Measurements from ENCODE around the gene CADM4.

DNA sequence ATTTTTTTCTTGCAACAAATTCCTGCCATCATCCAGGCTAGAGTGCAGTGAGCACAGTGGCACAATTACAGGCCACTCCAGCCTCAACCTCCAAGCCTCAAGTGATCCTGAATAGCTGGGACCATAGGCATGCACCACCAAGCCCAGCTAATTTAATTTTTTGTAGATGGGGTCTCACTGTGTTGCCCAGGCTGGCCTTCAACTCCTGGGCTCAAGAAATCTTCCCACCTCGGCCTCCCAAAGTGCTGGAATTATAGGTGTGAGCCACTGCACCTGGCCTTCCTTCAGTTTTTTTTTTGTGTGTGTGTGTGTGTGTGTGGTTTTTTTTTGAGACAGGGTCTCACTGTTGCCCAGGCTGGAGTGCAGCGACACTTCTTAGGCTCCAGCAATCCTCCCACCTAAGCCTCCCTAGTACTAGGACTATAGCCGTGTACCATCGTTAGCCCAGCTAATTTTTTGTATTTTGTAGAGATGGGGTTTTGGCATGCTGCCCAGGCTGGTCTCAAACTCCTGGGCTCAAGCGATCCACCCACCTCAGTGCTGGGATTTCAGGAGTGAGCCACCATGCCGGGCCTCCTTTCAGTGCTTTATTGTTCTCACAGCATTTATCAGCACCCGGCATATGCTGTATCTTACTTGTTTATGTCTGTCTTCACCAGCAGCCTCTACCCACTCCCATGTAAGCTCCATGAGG is 33.6 kb downstream of the CADM4 start:
- TF ChIP-seq, protein P1, sequence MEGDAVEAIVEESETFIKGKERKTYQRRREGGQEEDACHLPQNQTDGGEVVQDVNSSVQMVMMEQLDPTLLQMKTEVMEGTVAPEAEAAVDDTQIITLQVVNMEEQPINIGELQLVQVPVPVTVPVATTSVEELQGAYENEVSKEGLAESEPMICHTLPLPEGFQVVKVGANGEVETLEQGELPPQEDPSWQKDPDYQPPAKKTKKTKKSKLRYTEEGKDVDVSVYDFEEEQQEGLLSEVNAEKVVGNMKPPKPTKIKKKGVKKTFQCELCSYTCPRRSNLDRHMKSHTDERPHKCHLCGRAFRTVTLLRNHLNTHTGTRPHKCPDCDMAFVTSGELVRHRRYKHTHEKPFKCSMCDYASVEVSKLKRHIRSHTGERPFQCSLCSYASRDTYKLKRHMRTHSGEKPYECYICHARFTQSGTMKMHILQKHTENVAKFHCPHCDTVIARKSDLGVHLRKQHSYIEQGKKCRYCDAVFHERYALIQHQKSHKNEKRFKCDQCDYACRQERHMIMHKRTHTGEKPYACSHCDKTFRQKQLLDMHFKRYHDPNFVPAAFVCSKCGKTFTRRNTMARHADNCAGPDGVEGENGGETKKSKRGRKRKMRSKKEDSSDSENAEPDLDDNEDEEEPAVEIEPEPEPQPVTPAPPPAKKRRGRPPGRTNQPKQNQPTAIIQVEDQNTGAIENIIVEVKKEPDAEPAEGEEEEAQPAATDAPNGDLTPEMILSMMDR (IDR thresholded peaks at IDR 0.05 in 8 of 11, conservative IDR thresholded peaks at IDR 0.05 in 3 of 11), result no peak
- TF ChIP-seq POLR2AphosphoS5 (IDR thresholded peaks at IDR 0.05) (no peak), POLR2A (IDR thresholded peaks at IDR 0.05) (no peak)
